Spleen (tissue), 11 donors: ENCODE results near the gene ARL6IP1. TPM values are rescaled to one million over a fixed set of nuclear protein-coding genes. Genes with fewer than 3 reads are reported as not detected.

Source experiments
- DNase-seq: peaks from one replicate; pipeline ENCODE4 v3.0.0-alpha.2; 2020
- H3K27ac ChIP-seq, 8 donors: fragments of 200-600 bp; sonication (generic) in 7 of 8; 1 replicate in 4 of 8; 2 replicates in 4 of 8; pipeline versions ENCODE4 v1.5.0 to v1.8.0; 2016 to 2021; ENCODE audit warnings: inconsistent platforms in 4 of 8, mild to moderate bottlenecking in 4 of 8, moderate library complexity in 1 of 8
- H3K27me3 ChIP-seq, 7 donors: fragments of 200-600 bp; sonication (generic) in 6 of 7; replicated peaks in 1 of 7; 1 replicate in 4 of 7; 2 replicates in 3 of 7; pipeline versions ENCODE4 v1.5.0 to v1.8.0; 2016 to 2021; ENCODE audit warnings: inconsistent platforms in 3 of 7, mild to moderate bottlenecking in 1 of 7
- H3K36me3 ChIP-seq, 6 donors: fragments of 200-600 bp; sonication (generic) in 5 of 6; 1 replicate in 4 of 6; 2 replicates in 2 of 6; pipeline versions ENCODE4 v1.5.0 to v1.8.0; 2016 to 2021; ENCODE audit warnings: inconsistent platforms in 2 of 6
- H3K4me1 ChIP-seq, 6 donors: fragments of 200-600 bp; sonication (generic) in 5 of 6; 1 replicate in 3 of 6; 2 replicates in 3 of 6; pipeline versions ENCODE4 v1.5.0 to v1.8.0; 2016 to 2021; ENCODE audit warnings: inconsistent platforms in 3 of 6
- H3K4me3 ChIP-seq, 8 donors: fragments of 200-600 bp; sonication (generic) in 7 of 8; 1 replicate in 4 of 8; 2 replicates in 4 of 8; pipeline versions ENCODE4 v1.5.0 to v1.8.0; 2016 to 2021; ENCODE audit warnings: inconsistent platforms in 4 of 8, mild to moderate bottlenecking in 4 of 8, moderate library complexity in 2 of 8
- H3K9me3 ChIP-seq, 8 donors: fragments of 200-600 bp; sonication (generic) in 7 of 8; 1 replicate in 4 of 8; 2 replicates in 4 of 8; pipeline versions ENCODE4 v1.5.0 to v1.8.0; 2016 to 2021; ENCODE audit warnings: inconsistent platforms in 4 of 8
- CTCF ChIP-seq, 11 experiments: fragments of 200-600 bp in 7 of 11; fragments of 450-650 bp in 4 of 11; sonication (generic) in 4 of 11; IDR thresholded peaks in 8 of 11; conservative IDR thresholded peaks in 3 of 11; 1 replicate in 7 of 11; 2 replicates in 4 of 11; pipeline versions ENCODE4 v1.4.0 to v1.8.0; 2016 to 2021; ENCODE audit warnings: antibody characterized with exemption in 11 of 11, inconsistent platforms in 4 of 11, mild to moderate bottlenecking in 1 of 11
- POLR2A ChIP-seq, 3 donors: fragments of 450-650 bp; IDR thresholded peaks; one replicate each; pipeline ENCODE4 v1.5.1; 2017; ENCODE audit warnings: antibody characterized with exemption in 3 of 3, mild to moderate bottlenecking in 1 of 3
- POLR2AphosphoS5 ChIP-seq, 3 donors: sonication (generic); formaldehyde crosslinking; IDR thresholded peaks; one replicate each; pipeline ENCODE4 v1.5.1; 2017; ENCODE audit warnings: antibody characterized with exemption in 3 of 3
- WGBS, 5 donors: extraction: QIAGEN DNeasy Blood & Tissue Kit in 3 of 5; methylation state at CpG; one replicate each; pipeline versions ENCODE4 v1.1.5 to v1.1.7; 2013 to 2018; 5-methylcytosine and 5-hydroxymethylcytosine counted together
- intact Hi-C: fragments of 100-400 bp; cut with DNase I; formaldehyde crosslinking; loops from one replicate; pipeline ENCODE4 v1.15.0; 2023; ENCODE audit warnings: low total_unique reads
- polyA plus RNA-seq, 3 donors: library from polyadenylated mRNA; stranded (reverse); fragments of 200-250 nt; gene quantifications; one replicate each; pipeline ENCODE4 v1.2.1, GENCODE V29; 2013
- total RNA-seq, 7 donors: library from RNA; depleted of rRNA in 3 of 7; stranded (reverse); fragments of >200 nt in 3 of 7; fragmentation: NEBNext Ultra II Directional in 4 of 7; extraction: Animal tissue kit (Norgen Biotek cat#: 25700) in 4 of 7; gene quantifications; one replicate each; pipeline versions ENCODE4 v1.1.0 to v1.2.1, GENCODE V29; 2016 to 2021
- donor health status: healthy with polysubstance abuse.
- donor health status: DM: no; HTN: no; CAD: no; lungs with moderate emphysema.
- donor health status: DM: no; HTN: no; CAD: no.
- donor health status: Bipolar disorder and iron deficiency.
- donor health status: healthy.
- donor health status: DM: no; HTN: no; CAD: no.
- donor health status: DM: yes; HTN: yes; CAD: no.

Gene ARL6IP1
- total and polyA plus RNA-seq, 10 donors: 36.6 to 245 (median 86.8) TPM

GRCh38 chr16:18809165-18809564 is 7.8 kb upstream of the ARL6IP1 start:
- Histone ChIP-seq H3K9me3 (no peaks in the 10 kb centered on the region), H3K27ac (no peak overlapping the region), H3K36me3 (peaks cover 0 to 75% (median 55%) of the 10 kb centered on the region in 6 donors), H3K4me3 (no peak overlapping the region), H3K4me1 (peaks cover 0 to 27% (median 7%) of the 10 kb centered on the region in 6 donors), H3K27me3 (no peaks in the 10 kb centered on the region)
- intact Hi-C loops: loop anchor here (10.0 kb wide), 2 partner anchors 116 to 156 kb away; partner anchors contain the start of gene SMG1
- WGBS, 5 donors: 84 to 90% (median 86%) methylated on average over 13 of the region's 13 CpGs
- no peak for DNase-seq
- TF ChIP-seq POLR2AphosphoS5 (IDR thresholded peaks at IDR 0.05): peak in 1 of 3 donors; percentile 15
- TF ChIP-seq CTCF (IDR thresholded peaks at IDR 0.05 in 8 of 11, conservative IDR thresholded peaks at IDR 0.05 in 3 of 11): no peak

- Histone ChIP-seq H3K27ac (peak overlapping the region in 5 of 8 donors; percentile 73 to 97 (median 94)), H3K36me3 (peaks cover 0 to 40% (median 28%) of the 10 kb centered on the region in 6 donors), H3K4me1 (peaks cover 10 to 58% (median 32%) of the 10 kb centered on the region in 6 donors), H3K27me3 (no peaks in the 10 kb centered on the region), H3K4me3 (no peak overlapping the region), H3K9me3 (no peaks in the 10 kb centered on the region)
- WGBS, 5 donors: 18 to 37% (median 27%) methylated on average over 2 of the region's 2 CpGs
- intact Hi-C loops: loop anchor here (10.0 kb wide), 2 partner anchors 119 to 159 kb away; partner anchors contain the start of gene SMG1
- TF ChIP-seq POLR2AphosphoS5 (IDR thresholded peaks at IDR 0.05) (no peak), POLR2A (IDR thresholded peaks at IDR 0.05) (no peak), CTCF (IDR thresholded peaks at IDR 0.05 in 8 of 11, conservative IDR thresholded peaks at IDR 0.05 in 3 of 11) (no peak)
- DNase-seq: no peak
These were observed 4.0 kb upstream of the ARL6IP1 start for GRCh38 chr16:18805257-18805773.

- no peaks in the 10 kb centered on the region for H3K9me3 ChIP-seq
- no peak for TF ChIP-seq POLR2A (IDR thresholded peaks at IDR 0.05)
- TF ChIP-seq POLR2AphosphoS5 (IDR thresholded peaks at IDR 0.05): no peak
- no peak for TF ChIP-seq CTCF (IDR thresholded peaks at IDR 0.05 in 8 of 11, conservative IDR thresholded peaks at IDR 0.05 in 3 of 11)
These were observed 3.2 kb upstream of the ARL6IP1 start for GRCh38 chr16:18804540-18804939.

More at GRCh38 chr16:18804540-18804939, 3.2 kb upstream of the ARL6IP1 start:
- Histone ChIP-seq H3K4me3 (peak overlapping the region in 1 of 8 donors; percentile 13), H3K27me3 (no peaks in the 10 kb centered on the region), H3K27ac (peak overlapping the region in 6 of 8 donors; percentile 52 to 97 (median 86)), H3K4me1 (peaks cover 18 to 66% (median 40%) of the 10 kb centered on the region in 6 donors), H3K36me3 (peaks cover 0 to 32% (median 20%) of the 10 kb centered on the region in 6 donors)
- 52 to 64% (median 56%) methylated on average over 3 of the region's 3 CpGs for WGBS, 5 donors
- intact Hi-C loops: loop anchor here (10.0 kb wide), 2 partner anchors 120 to 160 kb away; partner anchors contain the start of gene SMG1
- no peak for DNase-seq
